GM12878 (cell line): Measurements from ENCODE around the gene ACBD7. TPM values are rescaled to one million over a fixed set of nuclear protein-coding genes. Genes with fewer than 3 reads are reported as not detected.

ENCODE experiments used
- ATAC-seq: fragments of 200-7000 bp; cut with Tn5 transposase; 3 replicates; pipeline ENCODE4 v1.9.1; 2020; ENCODE audit warnings: mild to moderate bottlenecking, moderate library complexity
- BruUV-seq: library from RNA; stranded (reverse); fragments of 400-500 nt; replicated peaks from 2 replicates; lab custom pipeline; 2021; lab: Mats Ljungman, UMichigan
- CTCF ChIA-PET: fragments of 300-600 bp; sonication (Branson Sonifier 250); formaldehyde crosslinking; extraction: SDS; loops from one replicate; lab custom pipeline; 2021; ENCODE audit warnings: inconsistent platforms; lab: Yijun Ruan, JAX
- POLR2A ChIA-PET: fragments of 350-600 bp; formaldehyde crosslinking; extraction: SDS; loops from one replicate; lab custom pipeline; 2021; ENCODE audit warnings: inconsistent platforms; lab: Charles Lee
- RAD21 ChIA-PET: fragments of 300-600 bp; sonication (Branson Sonifier 250); formaldehyde crosslinking; loops from one replicate; lab custom pipeline; 2023; ENCODE audit warnings: antibody characterized with exemption; ENCODE audit not compliant: unreplicated experiment; lab: Charles Lee
- SMC1A ChIA-PET: fragments of 300-600 bp; sonication (Branson Sonifier 250); formaldehyde crosslinking; loops from one replicate; lab custom pipeline; 2023; ENCODE audit not compliant: unreplicated experiment, uncharacterized antibody; lab: Charles Lee
- DNase-seq: peaks from one replicate; pipeline ENCODE4 v3.0.0-alpha.2; 2011; ENCODE audit warnings: low read depth, low spot score
- FAIRE-seq: peaks from 3 replicates; lab custom pipeline; 2011; peaks lifted over from hg19 to GRCh38; lab: Jason Lieb, UNC
- H2AFZ ChIP-seq: 2 replicates; pipeline ENCODE4 v1.6.0; 2011; ENCODE audit warnings: low read depth, low read length, control low read depth; ENCODE audit not compliant: control insufficient read depth
- H3K27ac ChIP-seq: 2 replicates; pipeline ENCODE4 v1.5.1; 2011; ENCODE audit warnings: control low read depth; ENCODE audit not compliant: control insufficient read depth, insufficient read depth
- H3K27me3 ChIP-seq, 2 experiments: replicated peaks in 1 of 2; 2 replicates each; pipeline versions ENCODE4 v1.6.0 to v1.6.1; 2011; ENCODE audit warnings: low read length in 1 of 2; ENCODE audit not compliant: control insufficient read depth in 2 of 2, insufficient read depth in 2 of 2
- H3K36me3 ChIP-seq, 2 experiments: 2 replicates each; pipeline ENCODE4 v1.5.1; 2011; ENCODE audit warnings: low read length in 1 of 2; ENCODE audit not compliant: control insufficient read depth in 2 of 2, insufficient read depth in 2 of 2
- H3K4me1 ChIP-seq: 2 replicates; pipeline ENCODE4 v1.6.1; 2011; ENCODE audit warnings: mild to moderate bottlenecking, low read length, moderate library complexity, mixed read lengths; ENCODE audit not compliant: control insufficient read depth, insufficient read depth
- H3K4me2 ChIP-seq: 2 replicates; pipeline ENCODE4 v1.6.0; 2011; ENCODE audit warnings: control low read depth; ENCODE audit not compliant: control insufficient read depth, insufficient read depth
- H3K4me3 ChIP-seq: fragments of 200-600 bp; sonication (generic); 2 replicates; pipeline ENCODE4 v1.5.1; 2016
- H3K79me2 ChIP-seq: 2 replicates; pipeline ENCODE4 v1.6.0; 2011; ENCODE audit warnings: low read length; ENCODE audit not compliant: control insufficient read depth, insufficient read depth
- H3K9ac ChIP-seq: 2 replicates; pipeline ENCODE4 v1.8.0; 2011; ENCODE audit warnings: low read length, control low read depth, mixed read lengths; ENCODE audit not compliant: control insufficient read depth, insufficient read depth
- H3K9me3 ChIP-seq: replicated peaks from 3 replicates; pipeline ENCODE4 v1.5.1; 2011; ENCODE audit warnings: mild to moderate bottlenecking, low read length; ENCODE audit not compliant: control insufficient read depth, insufficient read depth
- H4K20me1 ChIP-seq: 2 replicates; pipeline ENCODE4 v1.6.0; 2011; ENCODE audit not compliant: control insufficient read depth, insufficient read depth
- ATF7 ChIP-seq: fragments of 450-650 bp; IDR thresholded peaks from 2 replicates; pipeline ENCODE4 v1.6.1; 2016; ENCODE audit warnings: low read depth, mild to moderate bottlenecking
- BACH1 ChIP-seq: fragments of 450-650 bp; IDR thresholded peaks from 2 replicates; pipeline ENCODE4 v1.6.1; 2017; ENCODE audit warnings: mild to moderate bottlenecking, borderline replicate concordance
- CBFB ChIP-seq: IDR thresholded peaks from 2 replicates; pipeline ENCODE4 v1.6.1; 2016; ENCODE audit warnings: antibody characterized with exemption, low read depth
- JUND ChIP-seq: IDR thresholded peaks from 2 replicates; pipeline ENCODE4 v1.6.1; 2012; ENCODE audit warnings: low read depth, mild to moderate bottlenecking, low read length, improper control_type of control experiment, moderate library complexity
- MEF2A ChIP-seq: IDR thresholded peaks from 2 replicates; pipeline ENCODE4 v1.6.1; 2011; ENCODE audit warnings: low read depth, mild to moderate bottlenecking, low read length, moderate library complexity; ENCODE audit not compliant: insufficient read depth
- MEF2B ChIP-seq: fragments of 450-650 bp; IDR thresholded peaks from 2 replicates; pipeline ENCODE4 v1.6.1; 2018; ENCODE audit warnings: mild to moderate bottlenecking, moderate library complexity; ENCODE audit not compliant: partially characterized antibody, poor library complexity, severe bottlenecking
- NKRF ChIP-seq: fragments of 450-650 bp; conservative IDR thresholded peaks from 2 replicates; pipeline ENCODE4 v1.6.1; 2017; ENCODE audit warnings: mild to moderate bottlenecking, moderate library complexity
- NR2C1 ChIP-seq: fragments of 450-650 bp; IDR thresholded peaks from 2 replicates; pipeline ENCODE4 v1.6.1; 2017; ENCODE audit warnings: antibody characterized with exemption, mild to moderate bottlenecking, moderate library complexity
- POLR2AphosphoS2 ChIP-seq: IDR thresholded peaks from 2 replicates; pipeline ENCODE4 v1.6.1; 2011; ENCODE audit warnings: low read depth, mild to moderate bottlenecking, low read length, improper control_type of control experiment, moderate library complexity
- SUZ12 ChIP-seq: fragments of 200-600 bp; sonication (generic); IDR thresholded peaks from one replicate; pipeline ENCODE4 v1.6.1; 2018; ENCODE audit warnings: antibody characterized with exemption, mild to moderate bottlenecking; ENCODE audit not compliant: unreplicated experiment
- ZBTB11 ChIP-seq: fragments of 450-650 bp; formaldehyde crosslinking; IDR thresholded peaks from 2 replicates; pipeline ENCODE4 v1.5.0; 2022; ENCODE audit warnings: mild to moderate bottlenecking, missing genetic modification characterization
- ZBTB40 ChIP-seq: fragments of 450-650 bp; IDR thresholded peaks from 2 replicates; pipeline ENCODE4 v1.6.1; 2016; ENCODE audit warnings: mild to moderate bottlenecking, moderate library complexity, borderline replicate concordance
- ZNF24 ChIP-seq: fragments of 450-650 bp; IDR thresholded peaks from 2 replicates; pipeline ENCODE4 v1.6.1; 2017; ENCODE audit warnings: antibody characterized with exemption, mild to moderate bottlenecking
- WGBS: methylation state at CpG from one replicate; pipeline ENCODE4 v1.1.6; 2016; ENCODE audit warnings: low lambda C conversion rate; ENCODE audit not compliant: insufficient replicate concordance, insufficient coverage; ENCODE audit errors: missing lambda C conversion rate; 5-methylcytosine and 5-hydroxymethylcytosine counted together
- in situ Hi-C: fragments of 300-500 bp; cut with MboI; formaldehyde crosslinking; loops from 9 replicates; pipeline ENCODE4 v1.14.3; 2018; ENCODE audit warnings: mixed read lengths
- intact Hi-C: fragments of 100-400 bp; cut with micrococcal nuclease; formaldehyde crosslinking; loops from one replicate; pipeline ENCODE4 v1.14.2; 2022; ENCODE audit not compliant: unreplicated experiment
- polyA plus RNA-seq, 11 experiments: library from polyadenylated mRNA; depleted of rRNA in 4 of 11; unstranded in 6 of 11; stranded (reverse) in 5 of 11; fragments of >200 nt; fragmentation: Nextera tagmentation in 4 of 11; fragmentation: Illumina TruSeq in 1 of 11; extraction: Ambion mirVana in 4 of 11; extraction: Trizol in 1 of 11; gene quantifications; 1 replicate in 1 of 11; 2 replicates in 10 of 11; pipeline versions ENCODE4 v1.2.1 to v1.2.3, GENCODE V29; 2011 to 2016; ENCODE audit warnings: inconsistent platforms in 2 of 11, missing spikeins in 2 of 11, low read depth in 1 of 11
- total RNA-seq, 4 experiments: library from RNA; depleted of rRNA in 3 of 4; stranded (reverse); fragments of >200 nt in 3 of 4; fragmentation: Illumina TruSeq in 1 of 4; extraction: Trizol in 1 of 4; gene quantifications; 2 replicates each; pipeline versions ENCODE4 v1.2.1 to v1.2.3, GENCODE V29; 2013 to 2021
- TF ChIP-seq, protein P1 (sequence below): fragments of 450-650 bp; IDR thresholded peaks from 2 replicates; pipeline ENCODE4 v1.6.1; 2016; ENCODE audit warnings: mild to moderate bottlenecking

The ACBD7 gene
- total and polyA plus RNA-seq, 10 of the 15 experiments (the other 5 are each of a cell fraction or from before 2014, with no cell fraction given), result 0.04 to 0.74 (median 0.36) TPM

GRCh38 chr10:15137036-15137359 lies 48.4 kb upstream of the ACBD7 start:
- Histone ChIP-seq H3K4me1 (peaks cover 13% of the 10 kb centered on the region), H3K36me3 (peaks cover 2 to 3% of the 10 kb centered on the region in 2 experiments; a peak in 3 of 4 replicates), H3K4me3 (no peak overlapping the region), H2AFZ (no peak overlapping the region), H3K27ac (no peak overlapping the region), H3K27me3 (no peaks in the 10 kb centered on the region), H3K9me3 (no peaks in the 10 kb centered on the region), H3K79me2 (no peaks in the 10 kb centered on the region), H4K20me1 (no peaks in the 10 kb centered on the region), H3K9ac (no peak overlapping the region), H3K4me2 (no peak overlapping the region)
- BruUV-seq, result no TSS peak
- ChIA-PET RAD21 (no interaction called here), POLR2A (interaction anchor here (0.8 to 0.9 kb wide), 2 partner anchors 9 to 14 kb away, joined by 4 to 5 read pairs; no protein-coding TSS in a partner anchor), CTCF (no interaction called here), SMC1A (interaction anchor here (1.2 to 10.2 kb wide), 2 partner anchors 12 to 22 kb away, joined by 3 to 127 read pairs; no protein-coding TSS in a partner anchor)
- no peak for ATAC-seq
- in situ Hi-C loops, result no loop called here
- 39% methylated on average over 4 of the region's 4 CpGs for WGBS
- intact Hi-C loops, result no loop called here
- FAIRE-seq, result no peak
- no peak for DNase-seq
- TF ChIP-seq MEF2B, result no peak
- TF ChIP-seq ATF7, result no peak
- TF ChIP-seq, protein P1, sequence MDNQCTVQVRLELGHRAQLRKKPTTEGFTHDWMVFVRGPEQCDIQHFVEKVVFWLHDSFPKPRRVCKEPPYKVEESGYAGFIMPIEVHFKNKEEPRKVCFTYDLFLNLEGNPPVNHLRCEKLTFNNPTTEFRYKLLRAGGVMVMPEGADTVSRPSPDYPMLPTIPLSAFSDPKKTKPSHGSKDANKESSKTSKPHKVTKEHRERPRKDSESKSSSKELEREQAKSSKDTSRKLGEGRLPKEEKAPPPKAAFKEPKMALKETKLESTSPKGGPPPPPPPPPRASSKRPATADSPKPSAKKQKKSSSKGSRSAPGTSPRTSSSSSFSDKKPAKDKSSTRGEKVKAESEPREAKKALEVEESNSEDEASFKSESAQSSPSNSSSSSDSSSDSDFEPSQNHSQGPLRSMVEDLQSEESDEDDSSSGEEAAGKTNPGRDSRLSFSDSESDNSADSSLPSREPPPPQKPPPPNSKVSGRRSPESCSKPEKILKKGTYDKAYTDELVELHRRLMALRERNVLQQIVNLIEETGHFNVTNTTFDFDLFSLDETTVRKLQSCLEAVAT, result no peak
- no peak for TF ChIP-seq ZBTB40
- no peak for TF ChIP-seq NKRF
- TF ChIP-seq CBFB, result no peak
- no peak for TF ChIP-seq BACH1
- no peak for TF ChIP-seq NR2C1
- no peak for TF ChIP-seq SUZ12
- TF ChIP-seq JUND, result no peak
- no peak for TF ChIP-seq ZBTB11 (CRISPR knock-in tag)
- no peak for TF ChIP-seq MEF2A
- TF ChIP-seq POLR2AphosphoS2, result no peak
- no peak for TF ChIP-seq ZNF24
